GM21529 (cell line): Measurements from ENCODE around the gene BTNL8.
A peak's percentile ranks its signal among the peaks of the same experiment; 100 is the strongest.

Experiments
- ATAC-seq: cut with Tn5 transposase; IDR thresholded peaks from one replicate; pipeline ENCODE4 v1.9.1; 2021; ENCODE audit not compliant: unreplicated experiment

Gene BTNL8

DNA sequence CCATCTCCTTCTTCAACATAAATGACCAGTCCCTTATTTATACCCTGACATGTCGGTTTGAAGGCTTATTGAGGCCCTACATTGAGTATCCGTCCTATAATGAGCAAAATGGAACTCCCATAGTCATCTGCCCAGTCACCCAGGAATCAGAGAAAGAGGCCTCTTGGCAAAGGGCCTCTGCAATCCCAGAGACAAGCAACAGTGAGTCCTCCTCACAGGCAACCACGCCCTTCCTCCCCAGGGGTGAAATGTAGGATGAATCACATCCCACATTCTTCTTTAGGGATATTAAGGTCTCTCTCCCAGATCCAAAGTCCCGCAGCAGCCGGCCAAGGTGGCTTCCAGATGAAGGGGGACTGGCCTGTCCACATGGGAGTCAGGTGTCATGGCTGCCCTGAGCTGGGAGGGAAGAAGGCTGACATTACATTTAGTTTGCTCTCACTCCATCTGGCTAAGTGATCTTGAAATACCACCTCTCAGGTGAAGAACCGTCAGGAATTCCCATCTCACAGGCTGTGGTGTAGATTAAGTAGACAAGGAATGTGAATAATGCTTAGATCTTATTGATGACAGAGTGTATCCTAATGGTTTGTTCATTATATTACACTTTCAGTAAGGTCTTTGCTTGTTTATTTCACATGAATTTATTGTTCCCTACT lies 51.5 kb downstream of the BTNL8 start:
- no peak for ATAC-seq

DNA sequence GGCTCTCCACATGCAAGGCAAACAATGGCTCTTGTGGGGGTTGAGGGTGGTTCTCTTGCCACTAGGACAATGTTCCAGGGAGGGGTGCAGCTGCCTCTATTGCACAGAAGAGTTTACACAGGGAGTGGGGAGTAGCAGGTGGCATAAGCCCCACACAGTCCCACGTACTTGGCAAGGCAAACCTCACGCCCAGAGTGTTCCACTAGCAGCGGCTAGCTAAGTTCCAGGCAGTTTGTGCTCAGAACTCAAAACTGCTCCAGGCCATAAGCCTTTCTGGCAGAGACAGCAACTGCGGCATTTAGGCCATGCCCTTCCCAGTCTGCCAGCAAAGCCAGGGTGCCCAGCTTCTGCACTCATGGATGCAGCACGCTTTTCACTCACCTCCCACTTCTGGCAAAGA lies 60.7 kb downstream of the BTNL8 start:
- no peak for ATAC-seq

DNA sequence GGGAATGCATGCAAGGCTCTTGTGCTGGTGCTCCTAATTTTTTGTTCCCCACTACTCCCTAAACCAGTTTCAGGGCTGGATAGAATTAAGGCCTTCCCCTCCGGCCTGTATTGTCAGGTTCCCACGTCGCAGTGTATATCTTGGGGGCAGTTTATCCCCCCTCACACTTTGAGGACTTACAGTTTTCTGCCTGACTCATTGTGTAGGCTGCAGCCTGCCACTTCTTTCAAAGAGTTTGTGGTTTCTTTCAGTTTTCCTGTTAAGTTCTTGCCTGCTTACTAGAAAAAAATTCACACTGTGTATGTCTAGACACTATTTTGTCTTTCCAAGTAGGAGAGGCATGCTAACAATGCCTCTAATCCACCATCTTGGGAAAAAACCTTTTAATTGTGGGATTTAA lies 61.2 kb downstream of the BTNL8 start:
- no peak for ATAC-seq

DNA sequence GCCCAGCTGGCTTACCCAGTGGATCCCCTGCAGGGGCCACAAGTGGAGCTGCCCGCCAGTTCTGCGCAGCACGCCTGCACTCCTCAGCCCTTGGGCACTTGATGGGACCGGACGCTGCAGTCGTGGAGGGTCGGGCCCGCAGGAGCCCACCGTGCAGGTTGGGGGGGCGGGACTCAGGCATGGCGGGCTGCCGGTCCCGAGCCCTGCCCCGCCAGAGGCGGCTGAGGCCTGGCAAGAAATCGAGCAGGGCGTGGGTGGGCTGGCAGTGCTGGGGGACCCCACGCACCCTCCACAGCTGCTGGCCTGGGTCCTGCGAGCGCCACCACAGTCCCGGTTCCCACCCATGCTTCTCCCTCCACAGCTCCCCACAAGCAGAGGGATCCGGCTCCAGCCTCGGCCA lies 70.4 kb downstream of the BTNL8 start:
- no peak for ATAC-seq

DNA sequence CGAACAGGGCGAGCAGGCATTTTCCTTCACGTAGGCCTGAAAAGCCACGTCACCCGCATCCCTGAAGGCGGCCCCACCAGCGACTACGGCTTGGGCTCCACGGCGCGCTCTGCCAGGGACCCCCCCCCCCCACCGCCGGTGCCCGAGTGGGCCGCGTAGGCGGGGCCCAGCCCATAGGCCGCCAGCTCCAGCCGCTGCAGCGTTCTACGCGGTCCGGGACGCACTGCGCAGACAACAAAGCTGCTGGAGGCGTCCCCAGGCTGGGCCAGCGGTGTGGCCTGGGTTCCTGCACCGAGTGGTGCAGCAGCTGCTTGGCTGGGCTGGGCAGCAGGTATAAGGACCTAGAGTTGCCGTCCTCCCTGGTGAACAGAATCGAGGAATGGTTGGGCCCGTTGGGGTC lies 71.4 kb downstream of the BTNL8 start:
- no peak for ATAC-seq

DNA sequence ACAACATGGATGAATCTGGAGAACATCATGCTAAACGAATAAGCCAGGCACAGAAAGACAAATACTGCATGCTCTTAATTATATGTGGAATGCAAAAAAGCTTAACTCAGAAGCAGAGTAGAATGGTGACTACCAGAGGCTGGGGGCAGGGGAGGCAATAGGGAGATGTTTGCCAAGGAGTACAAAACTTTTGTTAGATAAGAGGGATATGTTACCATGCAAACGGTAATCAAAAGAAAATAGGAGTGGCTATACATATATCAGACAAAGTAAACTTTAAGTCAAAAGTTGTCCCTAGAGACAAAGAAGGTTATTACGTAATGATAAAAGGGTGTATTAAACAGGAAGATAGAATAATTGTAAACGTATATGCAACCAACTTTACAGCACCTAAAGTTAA lies 71.9 kb downstream of the BTNL8 start:
- ATAC-seq = no peak

DNA sequence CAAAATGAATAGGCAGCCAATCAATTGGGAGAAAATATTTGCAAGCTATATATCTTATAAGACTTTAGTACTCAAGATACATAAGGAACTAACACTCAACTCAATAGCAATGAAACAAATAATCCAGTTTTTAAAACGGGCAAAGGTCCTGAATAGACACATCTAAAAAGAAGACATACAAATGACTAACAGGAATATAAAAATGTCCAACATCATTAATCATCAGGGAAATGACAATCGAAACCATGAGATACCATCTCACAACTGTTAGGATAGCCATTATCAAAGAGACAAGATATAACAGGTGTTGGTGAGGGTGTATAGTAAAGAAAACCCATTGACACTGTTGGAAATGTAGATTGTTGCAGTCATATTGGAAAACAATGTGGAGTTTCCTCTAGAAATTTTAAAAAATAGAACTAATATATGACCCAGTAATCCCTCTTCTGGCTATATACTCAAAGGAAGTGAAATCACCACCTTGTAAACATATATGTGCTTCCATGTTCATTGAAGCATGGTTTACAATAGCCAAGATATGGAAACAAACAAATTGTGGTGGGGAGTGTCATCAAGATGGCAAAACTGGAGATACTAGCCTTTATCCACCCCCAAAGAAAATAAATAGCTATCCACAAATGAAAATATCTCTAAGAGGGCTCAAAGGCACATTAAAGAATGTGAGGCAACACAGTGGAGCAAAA lies 75.8 kb downstream of the BTNL8 start:
- peak; percentile 9 for ATAC-seq

DNA sequence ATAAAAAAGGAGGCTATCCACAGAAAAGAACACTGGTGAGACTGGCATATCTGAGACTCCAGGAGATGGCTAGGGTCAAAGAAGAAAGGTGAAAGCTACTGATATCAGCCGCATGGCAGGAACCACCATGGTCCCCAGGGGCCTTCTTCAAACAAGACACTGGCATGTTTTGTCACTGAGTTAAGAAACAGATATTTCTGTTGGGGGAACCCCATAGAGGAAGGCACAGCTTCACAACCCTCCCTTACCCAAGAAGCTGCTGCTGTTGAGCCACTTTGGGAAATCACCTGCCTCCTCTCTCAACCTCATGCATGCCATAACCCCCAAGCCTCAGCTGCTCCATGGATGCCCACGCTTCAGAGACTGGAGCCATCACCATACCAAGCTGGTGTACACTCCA lies 76.4 kb downstream of the BTNL8 start:
- peak; percentile 94 for ATAC-seq

DNA sequence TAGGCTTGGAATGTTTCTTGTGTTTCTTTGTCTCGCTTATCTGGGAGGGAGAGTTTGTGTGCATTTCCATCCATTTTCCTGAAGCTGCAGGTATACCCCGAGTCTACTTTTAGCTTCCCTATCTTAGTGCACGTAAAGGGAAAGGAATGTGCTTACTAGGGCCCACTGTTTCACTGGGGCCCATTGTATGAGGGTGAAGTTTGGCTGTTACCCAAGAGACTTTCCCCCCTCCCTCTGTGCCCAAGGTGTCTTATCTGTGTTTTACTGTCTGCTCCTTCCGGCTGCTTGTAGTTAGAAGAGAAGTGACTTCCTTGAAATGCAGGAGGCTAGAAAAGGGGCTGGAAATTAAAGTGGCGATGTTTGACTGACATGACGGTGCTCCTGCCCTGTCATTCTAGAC lies 77.6 kb downstream of the BTNL8 start:
- ATAC-seq = no peak

DNA sequence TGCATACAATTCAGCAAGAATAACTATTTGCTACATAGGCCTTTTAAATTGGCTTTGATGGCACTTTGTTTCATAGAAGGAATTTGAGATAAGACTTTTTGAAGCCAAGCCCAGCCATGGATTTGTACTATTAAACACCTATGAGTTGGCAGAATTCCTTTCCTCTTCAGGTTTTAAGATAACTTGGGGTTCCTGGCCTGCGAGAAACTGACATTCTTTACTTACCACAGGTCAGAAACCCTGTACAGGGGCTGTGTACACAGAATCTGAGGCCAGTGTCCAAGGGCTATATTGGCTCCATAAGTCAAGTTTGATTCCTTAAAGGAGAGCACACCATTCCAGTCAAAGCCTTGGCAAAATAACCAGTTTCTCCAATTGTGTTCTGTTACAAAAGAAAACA lies 78.9 kb downstream of the BTNL8 start:
- ATAC-seq = no peak

DNA sequence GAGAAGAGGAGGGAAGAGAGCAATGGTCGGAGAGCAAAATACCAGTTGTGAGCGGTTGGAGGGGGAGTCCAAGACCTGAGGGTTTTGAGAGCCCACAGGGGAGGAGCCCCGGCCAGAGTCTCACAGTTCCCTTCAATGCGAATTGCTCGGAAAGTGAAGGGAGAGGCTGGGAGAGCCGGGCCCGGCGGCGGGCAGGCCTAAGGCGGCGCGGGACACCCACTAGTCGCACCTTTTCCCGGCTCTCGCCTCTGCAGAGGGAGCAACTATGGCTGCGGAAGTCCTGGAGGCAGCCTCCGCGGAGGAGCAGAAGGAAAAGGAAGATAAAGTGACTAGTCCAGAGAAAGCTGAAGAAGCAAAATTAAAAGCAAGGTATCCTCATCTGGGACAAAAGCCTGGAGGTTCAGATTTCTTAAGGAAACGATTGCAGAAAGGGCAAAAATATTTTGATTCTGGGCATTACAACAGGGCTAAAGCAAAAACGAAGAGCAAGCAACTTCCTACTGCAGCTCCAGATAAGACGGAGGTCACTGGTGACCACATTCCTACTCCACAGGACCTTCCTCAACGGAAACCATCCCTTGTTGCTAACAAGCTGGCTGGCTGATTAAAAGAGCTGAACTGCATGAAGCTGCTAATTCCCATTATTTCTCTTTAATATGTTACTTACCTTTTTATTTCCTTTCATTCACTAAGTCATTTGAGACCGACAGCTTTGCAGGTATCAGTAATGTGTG lies 83.2 kb downstream of the BTNL8 start:
- ATAC-seq = no peak

DNA sequence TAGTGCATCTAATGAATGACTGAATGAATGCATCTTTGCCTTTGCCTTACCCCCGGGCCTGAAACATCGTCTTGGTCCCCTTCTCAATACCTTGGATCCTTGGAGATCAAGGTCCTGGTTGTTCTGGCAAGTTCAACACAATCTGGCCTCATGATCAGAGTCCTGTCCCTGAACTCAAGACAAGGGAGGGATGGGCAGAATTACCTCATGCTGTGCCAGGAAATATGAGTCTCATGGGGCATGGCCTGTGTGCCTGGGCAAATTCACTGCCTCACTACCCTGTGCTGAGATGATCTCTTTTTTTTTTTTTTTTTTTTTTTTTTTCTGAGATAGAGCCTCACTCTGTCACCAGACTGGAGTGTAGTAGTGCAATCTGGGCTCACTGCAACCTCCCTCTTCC lies 89.1 kb downstream of the BTNL8 start:
- ATAC-seq = no peak

DNA sequence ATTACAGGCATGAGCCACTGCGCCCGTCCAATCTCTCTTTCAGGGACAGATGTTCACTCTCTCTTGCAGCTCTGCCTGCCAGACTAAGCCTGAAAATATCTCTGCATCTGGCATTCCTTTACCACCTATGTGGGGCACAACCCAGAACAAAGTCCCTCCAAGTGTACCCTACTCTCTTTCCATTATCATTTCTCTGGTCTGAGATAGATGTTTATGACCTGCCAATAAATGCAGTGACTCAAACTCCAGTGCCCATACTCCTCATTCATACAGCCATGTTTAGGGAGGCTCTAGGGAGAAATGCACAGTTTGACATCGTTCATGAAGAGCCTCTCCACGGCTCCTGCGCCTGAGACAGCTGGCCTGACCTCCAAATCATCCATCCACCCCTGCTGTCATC lies 89.6 kb downstream of the BTNL8 start, which contains the start of gene BTNL3:
BTNL3 (plus strand) TSS at position 255 of the 400 bp plus-strand sequence. CDS start 183 bp downstream, outside the sequence.
- no peak for ATAC-seq

DNA sequence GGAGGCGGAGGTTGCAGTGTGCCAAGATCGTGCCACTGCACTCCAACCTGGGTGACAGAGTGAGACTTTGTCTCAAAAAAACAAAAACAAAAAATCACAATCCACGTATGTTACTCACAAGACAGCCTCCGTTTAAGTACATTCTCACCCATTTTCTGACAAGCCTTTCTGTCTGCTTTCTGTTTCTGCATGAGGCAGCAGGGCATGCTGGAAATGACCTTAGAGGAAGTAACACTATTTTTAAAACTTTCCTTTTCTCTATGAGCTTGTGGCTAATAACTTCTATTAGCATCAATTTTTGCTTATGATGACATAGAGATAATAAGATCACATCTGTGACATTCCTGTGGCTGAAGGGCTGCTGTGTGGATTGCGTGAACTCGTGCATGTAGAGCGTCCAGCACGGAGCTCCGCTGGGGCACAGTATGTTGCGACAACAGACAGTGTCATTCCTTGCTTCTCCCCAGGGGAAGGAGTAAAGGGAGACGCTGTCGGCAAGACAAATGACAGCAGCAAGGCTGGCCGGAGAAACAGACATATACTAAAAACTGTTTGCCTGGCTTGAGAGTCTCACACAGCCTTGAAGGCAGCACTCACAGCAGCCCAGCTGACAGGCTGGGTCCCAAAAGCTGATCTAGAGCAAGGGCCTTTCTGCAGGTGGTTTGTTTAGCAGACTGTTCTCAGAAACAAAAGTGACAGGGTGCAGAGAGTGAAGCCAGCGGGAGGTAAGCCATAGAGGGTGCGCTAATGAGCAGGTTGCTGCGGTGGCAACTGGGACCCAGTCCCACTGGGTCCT lies 91.3 kb downstream of the BTNL8 start:
- peak; percentile 66 for ATAC-seq

DNA sequence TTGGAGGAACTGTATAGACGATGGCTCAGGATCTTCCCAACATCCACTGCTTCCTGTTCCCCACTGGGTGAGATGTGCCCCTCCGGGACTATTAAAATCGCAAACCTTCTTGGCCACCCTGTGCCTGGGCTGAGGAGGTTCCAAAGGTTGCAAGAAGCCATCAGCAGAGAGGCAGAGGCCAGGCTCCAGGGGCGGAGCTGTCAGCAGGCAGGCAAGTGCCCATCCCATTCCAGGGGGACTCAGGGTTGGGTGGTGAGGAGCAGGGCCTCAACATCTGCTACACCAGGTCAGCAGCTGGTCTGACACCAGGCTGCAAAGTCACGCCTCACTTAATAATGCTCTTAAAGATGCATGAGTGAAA lies 91.9 kb downstream of the BTNL8 start:
- no peak for ATAC-seq
